Uterus (tissue), 4 donors: ENCODE measurements around the gene NRDE2. TPM values are rescaled to one million over a fixed set of nuclear protein-coding genes. Genes with fewer than 3 reads are reported as not detected.

Experiments used
- DNase-seq, 2 donors: peaks; one replicate each; pipeline ENCODE4 v3.0.0-alpha.2; 2019 to 2020
- H3K27ac ChIP-seq, 2 donors: fragments of 200-600 bp; sonication (generic); 1 replicate in 1 of 2; 2 replicates in 1 of 2; pipeline ENCODE4 v1.5.1; 2016 to 2018
- H3K27me3 ChIP-seq, 2 donors: fragments of 200-600 bp; sonication (generic); one replicate each; pipeline ENCODE4 v1.5.1; 2018 to 2019; ENCODE audit warnings: control low read depth in 1 of 2
- H3K36me3 ChIP-seq, 2 donors: fragments of 200-600 bp; sonication (generic); one replicate each; pipeline ENCODE4 v1.5.1; 2019; ENCODE audit warnings: control low read depth in 1 of 2
- H3K4me1 ChIP-seq, 2 donors: fragments of 200-600 bp; sonication (generic); one replicate each; pipeline ENCODE4 v1.5.1; 2018 to 2019; ENCODE audit warnings: control low read depth in 1 of 2
- H3K4me3 ChIP-seq, 2 donors: fragments of 200-600 bp; sonication (generic); 1 replicate in 1 of 2; 2 replicates in 1 of 2; pipeline ENCODE4 v1.5.1; 2018 to 2019; ENCODE audit warnings: mild to moderate bottlenecking in 1 of 2
- H3K9me3 ChIP-seq, 2 donors: fragments of 200-600 bp; sonication (generic); one replicate each; pipeline ENCODE4 v1.5.1; 2019; ENCODE audit warnings: control low read depth in 1 of 2
- POLR2A ChIP-seq, 2 donors: fragments of 450-650 bp; IDR thresholded peaks; one replicate each; pipeline ENCODE4 v1.6.1; 2016; ENCODE audit warnings: antibody characterized with exemption in 2 of 2, mild to moderate bottlenecking in 1 of 2, moderate library complexity in 1 of 2
- intact Hi-C: fragments of 100-400 bp; cut with DNase I; formaldehyde crosslinking; loops from one replicate; pipeline ENCODE4 v1.15.1; 2023; ENCODE audit warnings: low total_unique reads
- total RNA-seq, 4 donors: library from RNA; depleted of rRNA in 3 of 4; stranded (reverse); fragments of >200 nt in 3 of 4; gene quantifications; one replicate each; pipeline versions ENCODE4 v1.1.0 to v1.2.4, GENCODE V29; 2014 to 2023
- TF ChIP-seq, protein P1 (sequence below), 4 experiments: fragments of 200-600 bp in 2 of 4; fragments of 450-650 bp in 2 of 4; sonication (generic) in 2 of 4; IDR thresholded peaks; one replicate each; pipeline ENCODE4 v1.5.1; 2016 to 2019; ENCODE audit warnings: antibody characterized with exemption in 4 of 4, mild to moderate bottlenecking in 2 of 4, moderate library complexity in 1 of 4
- donor health status: DM: yes; HTN: yes; CAD: no.

The NRDE2 gene
- total RNA-seq, 4 donors from 2014 or later: 2.1 to 31.1 (median 27.0) TPM

DNA sequence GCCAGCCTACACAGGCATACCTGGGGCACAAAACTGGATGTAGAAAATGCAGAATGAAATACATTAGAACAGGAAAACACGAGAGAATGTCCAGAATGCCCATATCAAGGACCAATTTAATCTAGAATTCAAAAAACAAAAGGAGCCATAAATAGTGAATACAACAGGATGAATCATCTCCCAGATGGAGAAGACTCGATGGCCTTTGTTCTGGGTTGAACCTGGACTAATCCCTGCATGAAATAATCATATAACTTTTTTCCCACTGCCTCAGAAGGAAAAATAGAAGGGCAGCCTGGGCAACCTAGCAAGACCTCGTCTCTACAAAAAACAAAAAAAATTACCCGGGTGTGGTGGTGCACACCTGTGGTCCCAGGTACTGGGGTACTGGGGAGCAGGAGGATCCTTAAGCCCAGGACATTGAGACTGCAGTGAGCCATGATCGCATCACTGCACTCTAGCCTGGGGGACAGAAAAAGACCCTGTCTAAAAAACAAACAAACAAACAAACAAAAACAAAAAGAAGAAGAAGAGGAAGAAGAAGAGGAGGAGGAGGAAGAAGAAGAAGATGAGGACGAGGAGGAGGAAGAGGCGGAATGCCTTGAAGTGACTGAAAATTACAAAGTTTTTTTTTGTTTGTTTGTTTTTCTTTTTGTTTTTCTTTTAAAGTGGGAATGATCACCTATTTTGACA is 30.3 kb upstream of the NRDE2 start:
- H3K4me1 ChIP-seq: no peaks in the 10 kb centered on the region
- TF ChIP-seq POLR2A (IDR thresholded peaks at IDR 0.05): no peak
- TF ChIP-seq, protein P1, sequence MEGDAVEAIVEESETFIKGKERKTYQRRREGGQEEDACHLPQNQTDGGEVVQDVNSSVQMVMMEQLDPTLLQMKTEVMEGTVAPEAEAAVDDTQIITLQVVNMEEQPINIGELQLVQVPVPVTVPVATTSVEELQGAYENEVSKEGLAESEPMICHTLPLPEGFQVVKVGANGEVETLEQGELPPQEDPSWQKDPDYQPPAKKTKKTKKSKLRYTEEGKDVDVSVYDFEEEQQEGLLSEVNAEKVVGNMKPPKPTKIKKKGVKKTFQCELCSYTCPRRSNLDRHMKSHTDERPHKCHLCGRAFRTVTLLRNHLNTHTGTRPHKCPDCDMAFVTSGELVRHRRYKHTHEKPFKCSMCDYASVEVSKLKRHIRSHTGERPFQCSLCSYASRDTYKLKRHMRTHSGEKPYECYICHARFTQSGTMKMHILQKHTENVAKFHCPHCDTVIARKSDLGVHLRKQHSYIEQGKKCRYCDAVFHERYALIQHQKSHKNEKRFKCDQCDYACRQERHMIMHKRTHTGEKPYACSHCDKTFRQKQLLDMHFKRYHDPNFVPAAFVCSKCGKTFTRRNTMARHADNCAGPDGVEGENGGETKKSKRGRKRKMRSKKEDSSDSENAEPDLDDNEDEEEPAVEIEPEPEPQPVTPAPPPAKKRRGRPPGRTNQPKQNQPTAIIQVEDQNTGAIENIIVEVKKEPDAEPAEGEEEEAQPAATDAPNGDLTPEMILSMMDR (IDR thresholded peaks at IDR 0.05): no peak
- no peak for DNase-seq
- H3K4me3 ChIP-seq: no peak overlapping the region
- no peak overlapping the region for H3K27ac ChIP-seq
- H3K9me3 ChIP-seq: no peaks in the 10 kb centered on the region
- intact Hi-C loops: no loop called here
- H3K36me3 ChIP-seq: no peaks in the 10 kb centered on the region
- no peaks in the 10 kb centered on the region for H3K27me3 ChIP-seq

DNA sequence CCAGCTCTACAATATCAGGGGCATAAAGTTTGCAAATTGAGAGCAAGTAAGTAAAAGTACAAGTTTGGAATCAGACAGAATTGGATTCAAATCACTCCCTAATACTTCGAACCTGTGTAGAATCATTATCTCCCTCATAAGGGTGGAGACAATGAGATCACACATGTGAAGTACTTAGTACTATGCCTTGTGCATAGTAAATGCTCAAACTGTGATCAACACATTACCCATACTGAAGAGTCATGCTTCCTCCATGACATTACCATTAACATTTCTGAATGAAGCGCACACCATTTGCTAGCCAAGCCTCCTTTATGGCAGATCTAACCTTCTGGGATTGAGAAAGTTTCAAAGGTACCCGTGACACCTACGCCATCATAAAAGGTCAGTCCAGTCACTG is 26.6 kb upstream of the NRDE2 start:
- H3K36me3 ChIP-seq: no peaks in the 10 kb centered on the region
- H3K9me3 ChIP-seq: no peaks in the 10 kb centered on the region
- no peak overlapping the region for H3K4me3 ChIP-seq
- TF ChIP-seq, protein P1 (IDR thresholded peaks at IDR 0.05): no peak
- TF ChIP-seq POLR2A (IDR thresholded peaks at IDR 0.05): no peak
- no peak overlapping the region for H3K27ac ChIP-seq
- H3K4me1 ChIP-seq: no peaks in the 10 kb centered on the region
- no peaks in the 10 kb centered on the region for H3K27me3 ChIP-seq
- intact Hi-C loops: no loop called here
- DNase-seq: no peak

DNA sequence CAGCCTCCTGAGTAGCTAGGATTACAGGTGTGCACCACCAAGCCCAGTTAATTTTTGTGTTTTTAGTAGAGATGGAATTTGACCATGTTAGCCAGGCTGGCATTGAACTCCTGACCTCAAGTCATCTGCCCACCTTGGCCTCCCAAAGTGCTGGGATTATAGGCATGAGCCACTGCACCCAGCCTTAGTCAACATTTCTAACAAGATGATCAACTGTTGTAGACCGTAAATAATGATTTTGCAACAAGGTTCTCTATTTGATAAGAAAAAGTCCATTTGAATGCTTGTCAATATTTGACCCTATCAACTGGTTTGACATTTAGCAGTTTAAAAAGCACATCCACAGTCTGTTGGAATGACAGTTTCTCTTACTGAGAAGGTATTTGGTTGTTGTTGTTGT is 25.2 kb upstream of the NRDE2 start:
- Histone ChIP-seq H3K4me1 (no peaks in the 10 kb centered on the region), H3K9me3 (no peaks in the 10 kb centered on the region), H3K27me3 (no peaks in the 10 kb centered on the region), H3K27ac (no peak overlapping the region), H3K36me3 (no peaks in the 10 kb centered on the region), H3K4me3 (no peak overlapping the region)
- no peak for DNase-seq
- intact Hi-C loops: no loop called here
- no peak for TF ChIP-seq POLR2A (IDR thresholded peaks at IDR 0.05)
- TF ChIP-seq, protein P1 (IDR thresholded peaks at IDR 0.05): no peak

DNA sequence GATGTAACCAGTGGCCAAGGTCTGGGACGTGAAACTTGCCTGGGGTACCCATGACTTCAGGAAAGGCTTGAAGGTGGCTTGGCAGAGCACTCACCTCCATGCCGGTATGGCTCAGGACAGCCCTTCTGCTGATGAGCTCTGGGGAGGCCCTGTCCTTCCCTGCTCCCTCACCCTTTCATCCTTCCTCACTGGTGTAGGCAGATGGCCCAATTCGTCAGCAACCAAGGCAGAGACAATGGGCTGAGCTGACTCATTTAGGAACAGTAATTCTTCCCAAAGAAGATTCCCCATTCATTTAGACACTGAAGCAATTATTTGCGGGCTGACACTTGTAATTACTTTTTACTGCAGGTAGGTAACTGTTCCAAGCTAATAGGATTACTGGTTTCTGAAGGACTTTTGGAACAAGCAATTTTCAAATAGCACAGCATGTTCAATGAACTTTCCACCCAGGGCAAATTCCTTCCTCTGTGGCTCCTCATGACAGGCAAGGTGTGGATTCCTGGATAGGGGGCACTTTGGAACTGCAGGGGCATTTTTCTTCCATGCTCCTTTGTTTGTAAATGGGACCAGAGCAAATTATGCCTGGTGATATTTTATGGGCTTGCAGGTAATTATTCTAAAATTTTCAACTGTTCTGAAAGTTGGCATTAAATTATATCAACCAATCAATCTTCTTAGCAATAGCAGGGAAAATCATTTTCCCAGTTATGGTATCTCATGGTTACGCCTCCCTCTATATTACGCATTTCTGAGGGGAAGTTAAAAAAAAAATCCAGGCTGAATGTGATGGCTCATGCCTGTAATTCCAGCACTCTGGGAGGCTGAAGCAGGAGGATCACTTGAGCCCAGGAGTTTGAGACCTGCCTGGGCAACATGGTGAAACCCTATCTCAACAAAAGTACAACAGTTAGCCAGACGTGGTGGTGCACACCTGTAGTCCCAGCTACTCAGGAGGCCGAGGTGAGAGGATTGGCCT is 24.1 kb upstream of the NRDE2 start:
- Histone ChIP-seq H3K27me3 (no peaks in the 10 kb centered on the region), H3K9me3 (no peaks in the 10 kb centered on the region), H3K4me1 (no peaks in the 10 kb centered on the region), H3K36me3 (no peaks in the 10 kb centered on the region), H3K4me3 (no peak overlapping the region), H3K27ac (no peak overlapping the region)
- DNase-seq: no peak
- TF ChIP-seq, protein P1 (IDR thresholded peaks at IDR 0.05): no peak
- no peak for TF ChIP-seq POLR2A (IDR thresholded peaks at IDR 0.05)
- intact Hi-C loops: no loop called here
